Measurements from ENCODE around the gene MYBPH. TPM values are rescaled to one million over a fixed set of nuclear protein-coding genes. Genes with fewer than 3 reads are reported as not detected.

The MYBPH gene
- total and polyA plus RNA-seq, 2 donors (not counting 1 experiment from before 2014, with no cell fraction given): not detected

DNA sequence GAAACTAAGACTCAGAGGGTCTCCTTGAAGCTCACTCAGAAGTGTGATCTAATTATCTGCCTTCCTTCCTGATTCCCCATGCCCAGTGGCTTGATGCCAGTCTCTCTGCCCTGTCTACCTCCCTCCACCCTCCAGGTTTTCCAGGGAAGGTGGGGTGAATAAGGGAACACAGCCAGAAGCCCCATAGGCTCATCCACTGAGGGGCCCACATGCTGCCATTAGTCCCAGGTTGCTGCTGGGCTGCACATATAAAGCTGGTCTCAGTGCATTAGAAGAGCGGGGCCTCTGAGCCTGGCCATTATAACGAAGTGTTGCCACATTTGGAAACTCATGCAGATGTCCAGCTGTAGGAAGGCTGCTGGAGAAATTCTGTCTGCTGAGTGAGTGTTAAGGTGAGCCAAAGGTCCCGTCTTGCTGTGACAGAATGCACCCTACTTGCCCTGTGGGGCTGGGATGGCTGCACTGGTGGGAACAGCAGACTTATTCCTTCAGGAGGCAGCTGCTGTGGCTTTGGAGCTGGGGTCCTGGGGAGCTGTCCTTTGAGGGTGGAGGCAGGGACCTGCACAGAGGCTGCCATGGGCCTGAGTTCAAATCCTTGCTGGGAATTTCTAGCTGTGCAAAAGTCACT, 45.2 kb downstream of the MYBPH start:
- H3K4me1 Mint-ChIP-seq: peaks cover 9% of the 10 kb centered on the region
- H3K4me1 ChIP-seq (ENCODE audit: control insufficient read depth in 2 of 2, insufficient read depth in 2 of 2, low read length in 2 of 2): peaks cover 7 to 12% of the 10 kb centered on the region in 2 donors
- H3K27ac ChIP-seq (ENCODE audit: low read length in 2 of 2): no peak overlapping the region
- H3K79me2 ChIP-seq (ENCODE audit: control insufficient read depth, insufficient read depth, low read length): no peaks in the 10 kb centered on the region
- no peak overlapping the region for H3K4me3 ChIP-seq (ENCODE audit: control extremely low read depth in 1 of 5, extremely low read depth in 1 of 5, insufficient read depth in 1 of 5, low read depth in 2 of 5, low read length in 4 of 5)
- CTCF ChIA-PET: no interaction called here
- TF ChIP-seq CTCF (IDR thresholded peaks at IDR 0.05) (no peak), EZH2 (IDR thresholded peaks at IDR 0.05; ENCODE audit: borderline replicate concordance, insufficient read depth, low read depth, low read length, poor library complexity, severe bottlenecking) (no peak)
- H3K9me3 ChIP-seq (ENCODE audit: control extremely low read depth in 1 of 3, control insufficient read depth in 2 of 3, insufficient read depth in 1 of 3, low read length in 2 of 3): peaks cover 0 to 6% (median 0%) of the 10 kb centered on the region in 3 donors
- no peak overlapping the region for H3K4me3 Mint-ChIP-seq
- H3K36me3 ChIP-seq (replicated peaks in 1 of 2; ENCODE audit: control extremely low read depth in 1 of 2, control insufficient read depth in 1 of 2, extremely low read depth in 1 of 2, insufficient read depth in 2 of 2, low read length in 1 of 2): no peaks in the 10 kb centered on the region
- POLR2A ChIA-PET: no interaction called here
- ATAC-seq (ENCODE audit: low read depth): no peak
- no peak overlapping the region for H3K4me2 ChIP-seq (replicated peaks; ENCODE audit: low read depth, low read length, poor library complexity, severe bottlenecking)
- H4K20me1 ChIP-seq (ENCODE audit: control insufficient read depth, insufficient read depth, low read length, poor library complexity, severe bottlenecking): no peaks in the 10 kb centered on the region
- no peak overlapping the region for H3K27ac Mint-ChIP-seq
- DNase-seq: no peak
- H3K9ac ChIP-seq (ENCODE audit: low read length): no peak overlapping the region
- peaks cover 0 to 37% (median 16%) of the 10 kb centered on the region in 4 experiments for H3K27me3 ChIP-seq (replicated peaks in 1 of 4; ENCODE audit: control extremely low read depth in 1 of 4, control insufficient read depth in 3 of 4, insufficient read depth in 4 of 4, low read length in 3 of 4)
- 78% methylated on average over 3 of the region's 3 CpGs for WGBS (ENCODE audit: insufficient coverage)
- H3K27me3 Mint-ChIP-seq: peaks cover 45% of the 10 kb centered on the region
- intact Hi-C loops (cut with micrococcal nuclease): no loop called here
- H3K9me3 Mint-ChIP-seq (ENCODE audit: insufficient read depth): no peaks in the 10 kb centered on the region
- H2AFZ ChIP-seq (ENCODE audit: insufficient read depth, low read depth, low read length, poor library complexity, severe bottlenecking): no peak overlapping the region

- Mint-ChIP-seq H3K9me3 (ENCODE audit: insufficient read depth) (no peaks in the 10 kb centered on the region), H3K27ac (no peak overlapping the region), H3K27me3 (peaks cover 53% of the 10 kb centered on the region), H3K4me1 (peaks cover 9% of the 10 kb centered on the region), H3K4me3 (no peak overlapping the region)
- H3K27ac ChIP-seq (ENCODE audit: low read length in 2 of 2): no peak overlapping the region
- no peak for ATAC-seq (ENCODE audit: low read depth)
- TF ChIP-seq CTCF (IDR thresholded peaks at IDR 0.05) (no peak), EZH2 (IDR thresholded peaks at IDR 0.05; ENCODE audit: borderline replicate concordance, insufficient read depth, low read depth, low read length, poor library complexity, severe bottlenecking) (no peak)
- H2AFZ ChIP-seq (ENCODE audit: insufficient read depth, low read depth, low read length, poor library complexity, severe bottlenecking): no peak overlapping the region
- H3K4me2 ChIP-seq (replicated peaks; ENCODE audit: low read depth, low read length, poor library complexity, severe bottlenecking): no peak overlapping the region
- no peaks in the 10 kb centered on the region for H4K20me1 ChIP-seq (ENCODE audit: control insufficient read depth, insufficient read depth, low read length, poor library complexity, severe bottlenecking)
- ChIA-PET POLR2A (no interaction called here), CTCF (no interaction called here)
- peaks cover 0 to 37% (median 16%) of the 10 kb centered on the region in 4 experiments for H3K27me3 ChIP-seq (replicated peaks in 1 of 4; ENCODE audit: control extremely low read depth in 1 of 4, control insufficient read depth in 3 of 4, insufficient read depth in 4 of 4, low read length in 3 of 4)
- H3K36me3 ChIP-seq (replicated peaks in 1 of 2; ENCODE audit: control extremely low read depth in 1 of 2, control insufficient read depth in 1 of 2, extremely low read depth in 1 of 2, insufficient read depth in 2 of 2, low read length in 1 of 2): no peaks in the 10 kb centered on the region
- H3K9me3 ChIP-seq (ENCODE audit: control extremely low read depth in 1 of 3, control insufficient read depth in 2 of 3, insufficient read depth in 1 of 3, low read length in 2 of 3): peaks cover 0 to 6% (median 0%) of the 10 kb centered on the region in 3 donors
- H3K4me1 ChIP-seq (ENCODE audit: control insufficient read depth in 2 of 2, insufficient read depth in 2 of 2, low read length in 2 of 2): peaks cover 7 to 12% of the 10 kb centered on the region in 2 donors
- 90% methylated on average over 5 of the region's 7 CpGs for WGBS (ENCODE audit: insufficient coverage)
- H3K79me2 ChIP-seq (ENCODE audit: control insufficient read depth, insufficient read depth, low read length): no peaks in the 10 kb centered on the region
- no peak overlapping the region for H3K4me3 ChIP-seq (ENCODE audit: control extremely low read depth in 1 of 5, extremely low read depth in 1 of 5, insufficient read depth in 1 of 5, low read depth in 2 of 5, low read length in 4 of 5)
- no peak for DNase-seq
- intact Hi-C loops (cut with micrococcal nuclease): no loop called here
- no peak overlapping the region for H3K9ac ChIP-seq (ENCODE audit: low read length)
Observed at GRCh38 chr1:203129501-203130231, 46.0 kb downstream of the MYBPH start.

Measured in B cell (primary cell).